Measurements from ENCODE around the gene ETV3L.

The ETV3L gene

DNA sequence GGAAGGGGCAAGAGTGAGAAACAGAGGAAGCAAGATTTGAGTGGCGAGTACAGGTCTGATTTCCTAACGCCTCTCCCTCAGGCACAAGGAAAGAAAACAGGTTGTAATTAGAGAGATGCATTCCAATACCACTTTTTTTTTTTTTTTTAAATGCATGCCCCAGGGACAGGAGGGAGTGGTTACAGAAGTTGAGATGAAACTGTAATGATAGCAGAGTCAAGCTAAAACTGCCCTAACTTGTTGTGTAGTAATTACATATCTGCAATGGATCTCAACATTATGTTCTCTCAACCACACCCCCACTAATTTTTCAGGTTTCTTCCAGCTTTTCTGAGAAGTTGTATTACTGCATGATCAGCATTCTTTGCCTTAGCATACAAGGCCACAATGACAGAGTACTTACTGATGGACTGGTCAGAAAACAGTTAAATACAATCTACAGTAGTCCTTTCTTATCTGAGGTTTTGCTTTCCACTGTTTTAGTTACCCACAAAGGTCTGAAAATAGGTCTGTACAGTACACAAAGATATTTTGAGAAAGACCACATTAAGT, 33.1 kb upstream of the ETV3L start:
- H3K4me3 ChIP-seq (replicated peaks; ENCODE audit: low read depth, low read length), result no peak overlapping the region
- no peak for DNase-seq (ENCODE audit: extremely low read depth, low read depth)
- TF ChIP-seq, protein P1, sequence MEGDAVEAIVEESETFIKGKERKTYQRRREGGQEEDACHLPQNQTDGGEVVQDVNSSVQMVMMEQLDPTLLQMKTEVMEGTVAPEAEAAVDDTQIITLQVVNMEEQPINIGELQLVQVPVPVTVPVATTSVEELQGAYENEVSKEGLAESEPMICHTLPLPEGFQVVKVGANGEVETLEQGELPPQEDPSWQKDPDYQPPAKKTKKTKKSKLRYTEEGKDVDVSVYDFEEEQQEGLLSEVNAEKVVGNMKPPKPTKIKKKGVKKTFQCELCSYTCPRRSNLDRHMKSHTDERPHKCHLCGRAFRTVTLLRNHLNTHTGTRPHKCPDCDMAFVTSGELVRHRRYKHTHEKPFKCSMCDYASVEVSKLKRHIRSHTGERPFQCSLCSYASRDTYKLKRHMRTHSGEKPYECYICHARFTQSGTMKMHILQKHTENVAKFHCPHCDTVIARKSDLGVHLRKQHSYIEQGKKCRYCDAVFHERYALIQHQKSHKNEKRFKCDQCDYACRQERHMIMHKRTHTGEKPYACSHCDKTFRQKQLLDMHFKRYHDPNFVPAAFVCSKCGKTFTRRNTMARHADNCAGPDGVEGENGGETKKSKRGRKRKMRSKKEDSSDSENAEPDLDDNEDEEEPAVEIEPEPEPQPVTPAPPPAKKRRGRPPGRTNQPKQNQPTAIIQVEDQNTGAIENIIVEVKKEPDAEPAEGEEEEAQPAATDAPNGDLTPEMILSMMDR (IDR thresholded peaks at IDR 0.05; ENCODE audit: low read depth, low read length, missing control alignments), result no peak

DNA sequence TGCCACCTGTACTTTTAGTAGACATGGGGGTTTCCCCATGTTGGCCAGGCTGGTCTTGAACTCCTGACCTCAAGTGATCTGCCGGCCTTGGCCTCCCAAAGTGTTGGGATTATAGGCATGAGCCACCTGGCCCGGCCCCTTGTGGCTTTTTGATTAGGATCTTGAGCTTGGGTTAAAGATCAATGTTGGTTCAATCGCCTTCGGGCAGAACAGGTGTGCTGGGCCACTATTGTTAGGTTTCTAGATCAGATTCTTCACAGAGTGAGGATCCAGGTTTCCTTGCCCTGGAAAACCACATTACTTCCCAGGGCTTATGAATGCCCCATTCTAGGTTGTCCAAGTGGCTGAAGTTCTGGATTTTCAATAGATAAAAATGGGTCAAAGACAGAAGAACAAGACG, 32.5 kb upstream of the ETV3L start:
- no peak overlapping the region for H3K4me3 ChIP-seq (replicated peaks; ENCODE audit: low read depth, low read length)
- DNase-seq (ENCODE audit: extremely low read depth, low read depth), result no peak
- TF ChIP-seq, protein P1 (IDR thresholded peaks at IDR 0.05; ENCODE audit: low read depth, low read length, missing control alignments), result no peak

- TF ChIP-seq, protein P1 (IDR thresholded peaks at IDR 0.05; ENCODE audit: low read depth, low read length, missing control alignments), result no peak
- H3K4me3 ChIP-seq (replicated peaks; ENCODE audit: low read depth, low read length), result no peak overlapping the region
- no peak for DNase-seq (ENCODE audit: extremely low read depth, low read depth)
Observed at GRCh38 chr1:157131281-157131680, 31.7 kb upstream of the ETV3L start.

GRCh38 chr1:157124855-157125254, 25.2 kb upstream of the ETV3L start:
- no peak for DNase-seq (ENCODE audit: extremely low read depth, low read depth)

DNA sequence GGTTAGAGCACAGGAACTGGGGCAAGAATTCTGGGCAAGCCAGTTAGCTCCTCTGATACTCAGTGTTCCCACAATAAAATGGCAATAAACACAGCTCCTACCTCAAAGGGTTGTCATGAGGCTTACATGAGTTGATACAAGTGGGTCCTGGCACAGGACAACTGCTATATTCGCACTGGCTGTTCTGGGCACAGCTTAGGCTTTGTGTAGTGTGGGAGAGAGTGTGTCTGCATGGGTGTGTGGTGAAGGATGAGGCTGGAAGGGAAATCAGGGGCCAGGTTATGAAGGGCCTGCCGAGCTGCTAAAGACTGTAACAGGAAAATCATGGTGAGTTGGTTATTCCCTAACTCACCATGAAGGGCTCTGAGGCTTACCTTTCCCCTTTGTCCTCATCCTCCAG, 19.8 kb upstream of the ETV3L start:
- no peak for DNase-seq (ENCODE audit: extremely low read depth, low read depth)
- no peak overlapping the region for H3K4me3 ChIP-seq (replicated peaks; ENCODE audit: low read depth, low read length)
- TF ChIP-seq, protein P1 (IDR thresholded peaks at IDR 0.05; ENCODE audit: low read depth, low read length, missing control alignments), result no peak

More at GRCh38 chr1:157124855-157125254, 25.2 kb upstream of the ETV3L start:
- TF ChIP-seq, protein P1 (IDR thresholded peaks at IDR 0.05; ENCODE audit: low read depth, low read length, missing control alignments), result no peak
- no peak overlapping the region for H3K4me3 ChIP-seq (replicated peaks; ENCODE audit: low read depth, low read length)

DNA sequence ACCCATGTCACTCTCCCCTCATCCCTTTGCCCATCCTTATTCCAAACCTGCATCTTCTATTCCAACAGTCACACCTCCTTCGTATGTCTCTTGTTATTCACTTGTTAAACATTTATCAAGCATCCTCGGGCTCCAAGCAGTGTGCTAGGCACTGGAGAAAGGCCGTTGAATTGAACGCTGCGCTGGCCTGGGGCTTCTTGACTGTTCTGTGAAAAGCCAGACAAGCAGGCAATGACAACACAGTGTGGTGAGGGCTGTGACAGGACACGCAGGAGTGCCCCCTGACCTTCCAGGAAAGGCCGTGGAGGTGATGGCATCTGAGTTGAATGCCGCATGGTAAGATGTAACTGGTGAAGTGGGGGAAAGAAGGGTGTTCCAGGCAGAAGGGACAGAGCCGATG, 19.4 kb upstream of the ETV3L start:
- DNase-seq (ENCODE audit: extremely low read depth, low read depth), result no peak
- TF ChIP-seq, protein P1 (IDR thresholded peaks at IDR 0.05; ENCODE audit: low read depth, low read length, missing control alignments), result no peak
- no peak overlapping the region for H3K4me3 ChIP-seq (replicated peaks; ENCODE audit: low read depth, low read length)

DNA sequence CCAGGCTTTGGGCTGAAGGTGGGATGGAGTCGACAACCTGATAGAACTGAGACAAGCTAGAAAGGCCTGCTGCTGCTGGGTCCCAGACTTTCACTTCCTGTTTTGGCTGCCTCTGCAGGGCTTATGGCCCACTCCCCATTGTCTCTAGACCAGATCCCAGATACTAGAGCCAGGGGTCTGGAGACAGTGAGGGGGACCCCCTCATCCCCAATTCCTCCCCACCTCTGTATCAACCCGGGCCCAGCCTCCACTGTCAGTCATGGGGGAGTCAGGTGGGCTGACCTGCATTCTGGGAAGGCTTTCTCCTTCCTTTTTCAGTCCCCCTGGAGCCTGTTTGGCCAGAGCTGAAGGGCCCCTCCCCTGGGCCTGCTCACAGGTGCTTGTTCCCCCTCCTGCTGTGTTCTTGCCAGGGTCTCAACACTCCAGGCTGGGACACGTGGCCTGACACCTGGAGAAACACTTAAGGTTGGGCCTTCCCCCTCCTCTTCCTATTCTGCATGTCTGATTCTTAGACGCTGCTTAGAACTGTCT, 18.0 kb upstream of the ETV3L start:
- no peak for DNase-seq (ENCODE audit: extremely low read depth, low read depth)
- H3K4me3 ChIP-seq (replicated peaks; ENCODE audit: low read depth, low read length), result no peak overlapping the region
- TF ChIP-seq, protein P1 (IDR thresholded peaks at IDR 0.05; ENCODE audit: low read depth, low read length, missing control alignments), result no peak
